Type B pancreatic cell (in vitro differentiated cells): ENCODE data around the gene ADARB1. TPM values are rescaled to one million over a fixed set of nuclear protein-coding genes. Genes with fewer than 3 reads are reported as not detected.
A peak's percentile ranks its signal among the peaks of the same experiment; 100 is the strongest.
"Not testable (repeated sequence)": the region's sequence is repeated elsewhere in the genome, so short reads cannot be mapped to it uniquely, and the experiment has no call there.

Experiments
- DNase-seq: peaks from one replicate; pipeline ENCODE4 v3.0.0; 2021; ENCODE audit warnings: mixed read lengths; ENCODE audit not compliant: unreplicated experiment; ENCODE audit errors: extremely low spot score
- H3K27ac Mint-ChIP-seq: 2 replicates; pipeline ENCODE4 v1.8.0; 2021; ENCODE audit warnings: mild to moderate bottlenecking, mixed read lengths
- H3K27me3 Mint-ChIP-seq: 2 replicates; pipeline ENCODE4 v1.8.0; 2021; ENCODE audit warnings: mixed read lengths
- H3K36me3 Mint-ChIP-seq: 2 replicates; pipeline ENCODE4 v1.8.0; 2021; ENCODE audit warnings: mixed read lengths
- H3K4me1 Mint-ChIP-seq: one replicate; pipeline ENCODE4 v1.8.0; 2021; ENCODE audit warnings: mixed read lengths; ENCODE audit not compliant: unreplicated experiment
- H3K4me3 Mint-ChIP-seq: 2 replicates; pipeline ENCODE4 v1.8.0; 2021; ENCODE audit warnings: mild to moderate bottlenecking, mixed read lengths
- H3K9me3 Mint-ChIP-seq: 2 replicates; pipeline ENCODE4 v1.8.0; 2021; ENCODE audit warnings: mixed read lengths
- CTCF ChIP-seq: fragments of 200-600 bp; sonication (generic); conservative IDR thresholded peaks from 2 replicates; pipeline ENCODE4 v1.5.0; 2021; ENCODE audit warnings: antibody characterized with exemption, mild to moderate bottlenecking
- total RNA-seq: library from RNA; stranded (reverse); gene quantifications from 2 replicates; pipeline ENCODE4 v1.2.1, GENCODE V29; 2021; ENCODE audit warnings: low replicate concordance

ADARB1 gene
- total RNA-seq, 1 donor from 2014 or later = 20.7 TPM

DNA sequence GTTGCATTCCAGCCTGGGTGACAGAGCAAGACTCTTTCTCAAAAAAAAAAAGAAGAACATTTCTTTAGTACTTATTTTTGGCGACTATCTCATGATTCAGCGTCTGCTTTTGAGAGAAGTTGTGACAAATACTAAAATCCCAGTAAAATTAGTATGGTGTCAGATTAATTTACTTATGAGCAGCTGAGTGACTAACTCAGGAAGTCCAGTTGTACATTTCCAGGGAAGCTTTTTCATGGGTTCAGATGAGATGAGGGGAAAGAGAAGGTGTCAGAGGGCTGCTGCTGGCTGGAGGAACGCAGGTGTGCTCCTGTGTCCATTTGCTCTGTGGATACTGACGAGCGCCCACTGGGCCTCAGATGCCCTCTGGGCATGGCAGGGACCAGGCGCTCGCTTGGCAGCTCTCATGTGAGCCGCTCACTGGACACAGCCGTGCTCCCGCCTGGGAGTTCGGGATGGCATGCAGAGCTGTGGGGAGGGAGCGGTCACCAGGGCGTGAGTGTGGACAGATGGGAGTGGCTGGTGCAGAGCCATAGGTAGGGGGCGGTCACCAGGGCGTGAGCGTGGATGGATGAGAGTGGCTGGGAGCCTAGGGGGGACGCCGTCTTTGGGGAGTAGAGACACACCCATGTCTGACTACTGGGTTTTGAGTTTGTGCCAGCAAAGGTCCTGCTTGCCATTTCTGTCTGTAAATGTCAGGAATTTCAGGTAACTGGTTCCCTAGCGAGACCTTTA lies 55.0 kb downstream of the ADARB1 start:
- no peak overlapping the region for H3K4me3 Mint-ChIP-seq
- H3K9me3 Mint-ChIP-seq = no peaks in the 10 kb centered on the region
- H3K27ac Mint-ChIP-seq = peak overlapping the region; percentile 34
- H3K4me1 Mint-ChIP-seq = peaks cover 21% of the 10 kb centered on the region
- H3K27me3 Mint-ChIP-seq = no peaks in the 10 kb centered on the region
- no peak for TF ChIP-seq CTCF
- no peak for DNase-seq
- no peaks in the 10 kb centered on the region for H3K36me3 Mint-ChIP-seq

DNA sequence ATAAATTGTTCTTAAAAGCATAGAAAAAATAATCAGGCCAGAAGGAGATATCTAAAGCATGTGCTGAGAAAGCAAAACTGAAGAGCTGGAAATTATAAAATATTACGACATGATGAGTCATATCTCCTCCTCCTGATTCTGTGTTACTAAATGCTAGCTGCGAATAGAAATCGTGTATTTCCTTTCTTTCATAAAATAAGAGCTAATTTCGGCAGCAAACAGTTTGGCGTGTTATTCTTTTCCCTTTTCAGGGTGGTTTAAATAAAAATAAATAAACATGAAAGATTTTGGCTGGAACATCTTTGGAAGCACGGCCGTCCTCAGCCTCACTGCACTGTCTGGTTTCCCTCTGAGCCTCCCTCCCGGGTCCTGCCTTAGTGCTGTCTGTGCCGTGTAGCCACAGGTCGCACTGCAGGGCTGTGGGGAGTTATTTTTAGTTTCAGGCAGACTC lies 56.0 kb downstream of the ADARB1 start:
- no peak for DNase-seq
- Mint-ChIP-seq H3K4me1 (peaks cover 21% of the 10 kb centered on the region), H3K27ac (no peak overlapping the region), H3K36me3 (no peaks in the 10 kb centered on the region), H3K4me3 (no peak overlapping the region), H3K9me3 (no peaks in the 10 kb centered on the region), H3K27me3 (no peaks in the 10 kb centered on the region)
- no peak for TF ChIP-seq CTCF

- Mint-ChIP-seq H3K27ac (no peak overlapping the region), H3K27me3 (no peaks in the 10 kb centered on the region)
These were observed 57.2 kb downstream of the ADARB1 start for GRCh38 chr21:45131537-45131999.

GRCh38 chr21:45132841-45133573 lies 58.6 kb downstream of the ADARB1 start:
- DNase-seq = no peak
- TF ChIP-seq CTCF = no peak
- Mint-ChIP-seq H3K4me3 (no peak overlapping the region), H3K4me1 (peaks cover 30% of the 10 kb centered on the region), H3K27ac (no peak overlapping the region), H3K9me3 (no peaks in the 10 kb centered on the region), H3K36me3 (no peaks in the 10 kb centered on the region), H3K27me3 (no peaks in the 10 kb centered on the region)

More at GRCh38 chr21:45131537-45131999, 57.2 kb downstream of the ADARB1 start:
- H3K9me3 Mint-ChIP-seq = no peaks in the 10 kb centered on the region
- no peak overlapping the region for H3K4me3 Mint-ChIP-seq
- no peaks in the 10 kb centered on the region for H3K36me3 Mint-ChIP-seq
- TF ChIP-seq CTCF = no peak
- H3K4me1 Mint-ChIP-seq = peaks cover 21% of the 10 kb centered on the region
- no peak for DNase-seq

GRCh38 chr21:45133574-45134278 lies 59.3 kb downstream of the ADARB1 start:
- H3K27me3 Mint-ChIP-seq, H3K9me3 Mint-ChIP-seq, H3K36me3 Mint-ChIP-seq, DNase-seq, H3K27ac Mint-ChIP-seq, H3K4me3 Mint-ChIP-seq: not testable (repeated sequence)
- H3K4me1 Mint-ChIP-seq = peaks cover 26% of the 10 kb centered on the region
